ENCODE measurements around the gene DPF1. TPM values are rescaled to one million over a fixed set of nuclear protein-coding genes. Genes with fewer than 3 reads are reported as not detected.

DPF1 gene
- total RNA-seq, 3 donors from 2014 or later (not counting 1 experiment from before 2014, with no cell fraction given), result not detected

GRCh38 chr19:38201731-38202130 is 22.3 kb downstream of the DPF1 start:
- H3K36me3 Mint-ChIP-seq, result peaks cover 10% of the 10 kb centered on the region

GRCh38 chr19:38199340-38199739 is 24.7 kb downstream of the DPF1 start:
- Mint-ChIP-seq H3K27ac (no peak overlapping the region), H3K36me3 (peaks cover 10% of the 10 kb centered on the region), H3K9me3 (no peaks in the 10 kb centered on the region), H3K4me3 (no peak overlapping the region), H3K4me1 (peaks cover 9 to 14% of the 10 kb centered on the region in 2 donors), H3K27me3 (ENCODE audit: low read depth in 2 of 2) (no peaks in the 10 kb centered on the region)
- WGBS (ENCODE audit: insufficient coverage), result over 99% methylated on average over 9 of the region's 11 CpGs
- Histone ChIP-seq H3K27ac (ENCODE audit: low read length) (no peak overlapping the region), H3K9me3 (ENCODE audit: control insufficient read depth, insufficient read depth, low read length) (no peaks in the 10 kb centered on the region), H3K36me3 (ENCODE audit: control insufficient read depth, insufficient read depth, low read length) (peaks cover 2% of the 10 kb centered on the region), H3K4me3 (ENCODE audit: low read length) (no peak overlapping the region), H3K27me3 (ENCODE audit: control insufficient read depth, insufficient read depth, low read length) (no peaks in the 10 kb centered on the region), H3K4me1 (ENCODE audit: control insufficient read depth, insufficient read depth, low read length) (no peaks in the 10 kb centered on the region)
- intact Hi-C loops (cut with micrococcal nuclease), result no loop called here
- TF ChIP-seq CTCF (IDR thresholded peaks at IDR 0.05), result no peak
- DNase-seq (no peak), ATAC-seq (no peak)

More at GRCh38 chr19:38201731-38202130, 22.3 kb downstream of the DPF1 start:
- Histone ChIP-seq H3K36me3 (ENCODE audit: control insufficient read depth, insufficient read depth, low read length) (peaks cover 6% of the 10 kb centered on the region), H3K4me1 (ENCODE audit: control insufficient read depth, insufficient read depth, low read length) (no peaks in the 10 kb centered on the region), H3K4me3 (ENCODE audit: low read length) (no peak overlapping the region), H3K9me3 (ENCODE audit: control insufficient read depth, insufficient read depth, low read length) (no peaks in the 10 kb centered on the region), H3K27me3 (ENCODE audit: control insufficient read depth, insufficient read depth, low read length) (no peaks in the 10 kb centered on the region), H3K27ac (ENCODE audit: low read length) (no peak overlapping the region)
- no peak for TF ChIP-seq CTCF (IDR thresholded peaks at IDR 0.05)
- ATAC-seq (no peak), DNase-seq (no peak)
- H3K27ac Mint-ChIP-seq, result no peak overlapping the region
- no peaks in the 10 kb centered on the region for H3K9me3 Mint-ChIP-seq
- no peaks in the 10 kb centered on the region for H3K27me3 Mint-ChIP-seq (ENCODE audit: low read depth in 2 of 2)
- intact Hi-C loops (cut with micrococcal nuclease), result loop anchor here (5.0 kb wide), 1 partner anchor 209 kb away; no protein-coding TSS in a partner anchor
- H3K4me1 Mint-ChIP-seq, result peaks cover 5 to 6% of the 10 kb centered on the region in 2 donors
- WGBS (ENCODE audit: insufficient coverage), result 95% methylated on average over 15 of the region's 15 CpGs
- H3K4me3 Mint-ChIP-seq, result no peak overlapping the region

- Mint-ChIP-seq H3K36me3 (peaks cover 10% of the 10 kb centered on the region), H3K9me3 (no peaks in the 10 kb centered on the region), H3K4me3 (no peak overlapping the region), H3K27me3 (ENCODE audit: low read depth in 2 of 2) (no peaks in the 10 kb centered on the region), H3K27ac (no peak overlapping the region), H3K4me1 (peaks cover 9 to 14% of the 10 kb centered on the region in 2 donors)
- ATAC-seq (no peak), DNase-seq (no peak)
- Histone ChIP-seq H3K9me3 (ENCODE audit: control insufficient read depth, insufficient read depth, low read length) (no peaks in the 10 kb centered on the region), H3K27ac (ENCODE audit: low read length) (no peak overlapping the region), H3K27me3 (ENCODE audit: control insufficient read depth, insufficient read depth, low read length) (no peaks in the 10 kb centered on the region), H3K4me1 (ENCODE audit: control insufficient read depth, insufficient read depth, low read length) (no peaks in the 10 kb centered on the region), H3K36me3 (ENCODE audit: control insufficient read depth, insufficient read depth, low read length) (peaks cover 2% of the 10 kb centered on the region), H3K4me3 (ENCODE audit: low read length) (no peak overlapping the region)
- WGBS (ENCODE audit: insufficient coverage), result 95% methylated on average over 25 of the region's 25 CpGs
- intact Hi-C loops (cut with micrococcal nuclease), result no loop called here
- TF ChIP-seq CTCF (IDR thresholded peaks at IDR 0.05), result no peak
Measured at GRCh38 chr19:38197937-38198704, 25.9 kb downstream of the DPF1 start.
